Upper lobe of left lung (tissue), 4 donors: ENCODE measurements around the gene SYT7.

ENCODE experiments used
- POLR2A ChIP-seq, 4 donors: fragments of 450-650 bp; IDR thresholded peaks; one replicate each; pipeline ENCODE4 v1.5.1; 2016 to 2017; ENCODE audit warnings: antibody characterized with exemption in 4 of 4, mild to moderate bottlenecking in 2 of 4
- POLR2AphosphoS5 ChIP-seq, 2 donors: sonication (generic); formaldehyde crosslinking; IDR thresholded peaks; one replicate each; pipeline ENCODE4 v1.5.1; 2017; ENCODE audit warnings: antibody characterized with exemption in 2 of 2
- TF ChIP-seq, protein P1 (sequence below), 6 experiments: fragments of 450-650 bp in 4 of 6; fragments of 200-600 bp in 2 of 6; sonication (generic) in 2 of 6; IDR thresholded peaks; one replicate each; pipeline ENCODE4 v1.5.1; 2016 to 2019; ENCODE audit warnings: antibody characterized with exemption in 6 of 6

DNA sequence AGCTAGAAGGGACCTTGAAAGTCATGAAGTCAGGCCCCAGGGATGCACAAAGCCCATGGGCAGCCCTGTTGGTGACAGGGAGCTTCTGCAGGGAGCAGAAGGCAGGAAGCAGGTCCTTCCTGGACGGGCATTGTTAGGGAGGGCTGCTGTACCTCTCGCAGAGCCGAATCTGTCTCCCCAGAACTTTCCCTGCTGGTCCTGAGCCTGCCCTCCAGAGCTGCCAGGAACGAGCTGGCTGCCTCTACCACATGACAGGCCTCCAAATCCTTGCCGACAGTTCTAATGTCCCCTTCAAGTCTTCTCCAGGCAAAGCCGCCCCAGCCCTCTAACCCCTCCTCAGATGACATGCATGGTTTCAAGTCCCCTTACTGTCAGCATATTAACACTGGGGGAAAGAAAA, 20.1 kb downstream of the SYT7 start:
- TF ChIP-seq POLR2AphosphoS5 (IDR thresholded peaks at IDR 0.05), result no peak
- TF ChIP-seq, protein P1, sequence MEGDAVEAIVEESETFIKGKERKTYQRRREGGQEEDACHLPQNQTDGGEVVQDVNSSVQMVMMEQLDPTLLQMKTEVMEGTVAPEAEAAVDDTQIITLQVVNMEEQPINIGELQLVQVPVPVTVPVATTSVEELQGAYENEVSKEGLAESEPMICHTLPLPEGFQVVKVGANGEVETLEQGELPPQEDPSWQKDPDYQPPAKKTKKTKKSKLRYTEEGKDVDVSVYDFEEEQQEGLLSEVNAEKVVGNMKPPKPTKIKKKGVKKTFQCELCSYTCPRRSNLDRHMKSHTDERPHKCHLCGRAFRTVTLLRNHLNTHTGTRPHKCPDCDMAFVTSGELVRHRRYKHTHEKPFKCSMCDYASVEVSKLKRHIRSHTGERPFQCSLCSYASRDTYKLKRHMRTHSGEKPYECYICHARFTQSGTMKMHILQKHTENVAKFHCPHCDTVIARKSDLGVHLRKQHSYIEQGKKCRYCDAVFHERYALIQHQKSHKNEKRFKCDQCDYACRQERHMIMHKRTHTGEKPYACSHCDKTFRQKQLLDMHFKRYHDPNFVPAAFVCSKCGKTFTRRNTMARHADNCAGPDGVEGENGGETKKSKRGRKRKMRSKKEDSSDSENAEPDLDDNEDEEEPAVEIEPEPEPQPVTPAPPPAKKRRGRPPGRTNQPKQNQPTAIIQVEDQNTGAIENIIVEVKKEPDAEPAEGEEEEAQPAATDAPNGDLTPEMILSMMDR (IDR thresholded peaks at IDR 0.05), result no peak
- TF ChIP-seq POLR2A (IDR thresholded peaks at IDR 0.05), result no peak
